D721Med (cell line): ENCODE data around the gene SLC35E2B.

ENCODE experiments used
- DNase-seq: peaks from one replicate; pipeline ENCODE4 v3.0.0; 2011; ENCODE audit warnings: low spot score; ENCODE audit not compliant: insufficient read length
- FAIRE-seq: peaks from 2 replicates; lab custom pipeline; 2011; peaks lifted over from hg19 to GRCh38; lab: Jason Lieb, UNC
- TF ChIP-seq, protein P1 (sequence below): IDR thresholded peaks from 2 replicates; pipeline ENCODE4 v1.5.1; 2012; ENCODE audit warnings: mild to moderate bottlenecking, control low read depth; ENCODE audit not compliant: insufficient read depth; ENCODE audit errors: missing control alignments

SLC35E2B gene

DNA sequence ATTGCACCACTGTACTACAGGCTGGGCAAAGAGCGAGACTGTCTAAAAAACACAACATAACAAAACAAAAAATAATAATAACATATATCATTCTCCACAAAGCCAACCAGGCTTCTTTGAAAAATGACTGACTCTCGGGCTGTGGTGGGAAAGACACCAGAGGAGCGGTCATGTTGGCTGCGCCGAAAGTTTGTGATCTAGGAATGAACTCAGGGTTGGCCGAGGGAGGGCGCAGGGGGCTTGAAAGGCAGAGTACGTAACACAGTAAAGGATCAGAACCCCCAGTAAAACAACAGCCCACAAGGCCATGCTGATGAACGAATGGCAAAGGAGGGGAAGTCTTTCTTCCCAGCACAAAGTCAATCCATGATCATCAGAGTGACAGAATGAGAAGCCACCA lies 4.7 kb downstream of the SLC35E2B start:
- FAIRE-seq (no peak), DNase-seq (no peak)
- TF ChIP-seq, protein P1, sequence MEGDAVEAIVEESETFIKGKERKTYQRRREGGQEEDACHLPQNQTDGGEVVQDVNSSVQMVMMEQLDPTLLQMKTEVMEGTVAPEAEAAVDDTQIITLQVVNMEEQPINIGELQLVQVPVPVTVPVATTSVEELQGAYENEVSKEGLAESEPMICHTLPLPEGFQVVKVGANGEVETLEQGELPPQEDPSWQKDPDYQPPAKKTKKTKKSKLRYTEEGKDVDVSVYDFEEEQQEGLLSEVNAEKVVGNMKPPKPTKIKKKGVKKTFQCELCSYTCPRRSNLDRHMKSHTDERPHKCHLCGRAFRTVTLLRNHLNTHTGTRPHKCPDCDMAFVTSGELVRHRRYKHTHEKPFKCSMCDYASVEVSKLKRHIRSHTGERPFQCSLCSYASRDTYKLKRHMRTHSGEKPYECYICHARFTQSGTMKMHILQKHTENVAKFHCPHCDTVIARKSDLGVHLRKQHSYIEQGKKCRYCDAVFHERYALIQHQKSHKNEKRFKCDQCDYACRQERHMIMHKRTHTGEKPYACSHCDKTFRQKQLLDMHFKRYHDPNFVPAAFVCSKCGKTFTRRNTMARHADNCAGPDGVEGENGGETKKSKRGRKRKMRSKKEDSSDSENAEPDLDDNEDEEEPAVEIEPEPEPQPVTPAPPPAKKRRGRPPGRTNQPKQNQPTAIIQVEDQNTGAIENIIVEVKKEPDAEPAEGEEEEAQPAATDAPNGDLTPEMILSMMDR, result no peak

DNA sequence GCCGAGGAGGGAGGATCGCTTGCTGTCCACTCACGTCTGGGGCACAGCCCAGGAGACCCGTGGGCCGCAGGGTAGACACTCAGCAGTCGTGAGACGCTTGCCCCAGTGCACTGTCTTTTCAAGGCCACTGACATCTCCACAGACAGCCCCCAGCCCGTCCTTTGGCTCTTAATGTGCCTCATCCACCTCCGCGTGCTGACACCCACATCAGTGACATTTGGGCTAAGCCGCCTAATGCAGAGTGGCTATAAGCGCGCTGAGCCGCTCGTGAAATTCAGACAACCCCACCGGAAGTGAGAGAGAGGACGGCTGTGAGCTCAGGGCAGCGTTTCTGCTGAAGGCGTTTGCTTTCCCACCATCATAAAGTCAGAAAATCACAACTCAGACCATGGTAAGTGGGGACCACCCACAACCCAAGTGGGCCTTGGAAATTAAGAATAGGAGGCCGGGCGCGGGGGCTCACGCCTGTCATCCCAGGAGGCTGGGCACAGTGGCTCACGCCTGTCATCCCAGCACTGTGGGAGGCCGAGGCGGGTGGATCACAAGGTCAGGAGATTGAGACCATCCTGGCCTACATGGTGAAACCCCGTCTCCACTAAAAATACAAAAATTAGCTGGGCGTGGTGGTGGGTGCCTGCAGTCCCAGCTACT lies 8.4 kb downstream of the SLC35E2B start:
- no peak for FAIRE-seq
- TF ChIP-seq, protein P1, result no peak
- DNase-seq, result no peak

DNA sequence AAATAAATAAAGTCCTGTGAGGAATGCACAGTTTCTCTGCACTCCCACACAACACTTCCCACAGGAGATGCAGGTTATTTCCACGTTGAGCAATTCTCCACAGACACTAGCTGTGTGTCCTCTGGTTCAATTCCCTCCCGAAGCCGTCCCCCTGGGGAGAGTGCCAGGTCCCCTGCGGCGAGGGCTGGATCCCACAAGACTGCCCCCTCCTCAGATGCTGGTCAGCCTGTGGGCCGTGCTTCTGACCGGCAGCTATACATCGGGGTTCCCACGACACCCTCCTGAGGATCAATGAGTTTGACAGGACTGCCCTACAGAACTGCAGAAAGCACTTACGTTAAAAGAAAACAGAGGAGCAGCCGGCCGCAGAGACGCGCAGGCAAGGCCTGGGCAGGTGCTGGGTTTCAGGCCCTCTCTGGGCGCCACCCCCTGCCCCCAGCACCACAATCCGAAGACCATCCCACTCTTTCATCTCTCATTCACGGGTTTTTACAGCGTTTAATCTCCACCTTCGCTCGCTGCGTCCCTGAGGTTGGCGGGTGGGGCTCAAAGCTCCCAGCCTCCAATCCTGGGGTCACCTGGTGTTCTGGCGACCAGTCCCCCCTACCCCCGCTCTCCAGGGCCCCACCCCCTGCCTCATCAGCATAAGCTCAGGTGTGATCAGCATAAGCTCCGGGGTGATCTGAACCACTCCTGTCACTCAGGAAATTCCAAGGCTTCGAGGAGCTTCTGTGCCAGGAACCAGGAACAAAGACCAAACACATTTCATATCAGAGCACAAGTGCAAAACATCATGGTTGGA lies 9.3 kb downstream of the SLC35E2B start:
- TF ChIP-seq, protein P1, result no peak
- FAIRE-seq (no peak), DNase-seq (no peak)

DNA sequence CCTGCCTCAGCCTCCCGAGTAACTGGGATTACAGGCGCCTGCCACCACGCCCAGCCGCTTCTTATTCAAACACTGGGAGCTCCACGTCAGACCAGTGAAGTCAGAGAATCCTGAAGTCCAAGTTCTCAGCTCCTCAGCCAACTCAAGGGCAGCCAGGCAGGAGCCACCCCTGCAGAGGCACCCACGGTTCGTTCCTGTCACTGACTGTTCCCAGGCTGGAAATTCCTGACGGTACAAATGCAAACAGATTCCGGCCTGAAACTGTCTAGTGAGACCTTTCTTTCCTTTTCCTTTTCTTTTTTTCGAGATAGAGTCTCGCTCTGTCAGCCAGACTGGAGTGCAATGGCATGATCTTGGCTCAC lies 11.7 kb downstream of the SLC35E2B start:
- TF ChIP-seq, protein P1, result no peak
- FAIRE-seq (no peak), DNase-seq (no peak)

DNA sequence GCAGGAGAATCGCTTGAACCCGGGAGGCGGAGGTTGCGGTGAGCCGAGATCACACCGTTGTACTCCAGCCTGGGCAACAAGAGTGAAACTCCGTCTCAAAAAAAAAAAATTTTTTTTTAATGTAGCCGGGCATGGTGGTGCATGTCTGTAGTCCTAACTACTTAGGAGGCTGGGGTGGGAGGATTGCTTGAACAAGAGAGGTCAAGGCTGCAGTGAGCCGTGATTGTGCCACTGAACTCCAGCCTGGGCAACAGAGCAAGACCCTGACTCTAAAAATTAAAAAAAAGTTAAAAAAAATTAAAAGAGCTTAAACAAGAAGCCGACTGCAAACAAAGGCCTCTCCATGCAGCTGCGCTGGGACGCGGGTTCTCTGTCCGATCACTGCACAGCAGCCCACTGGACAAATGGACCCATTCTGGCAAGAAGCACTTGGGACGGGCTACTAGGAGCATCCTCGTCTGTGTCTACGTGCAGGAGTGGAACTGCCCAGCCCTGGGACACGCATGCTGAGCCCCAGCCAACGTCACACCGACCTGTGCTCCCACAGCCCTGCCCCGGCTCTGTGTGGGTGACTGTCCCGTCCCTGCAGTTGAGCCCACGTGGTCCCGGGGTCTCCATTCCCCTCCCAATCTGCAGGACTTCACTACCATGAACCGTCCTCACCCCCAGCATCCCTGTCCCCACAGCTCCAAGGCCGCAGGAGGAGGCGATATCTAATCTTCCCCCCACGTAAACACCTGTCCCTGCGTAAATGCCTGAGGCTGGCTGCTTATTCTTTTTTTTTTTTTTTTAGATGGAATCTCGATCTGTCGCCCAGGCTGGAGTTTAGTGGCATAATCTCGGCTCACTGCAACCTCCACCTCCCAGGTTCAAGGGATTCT lies 12.3 kb downstream of the SLC35E2B start:
- DNase-seq, result no peak
- FAIRE-seq, result no peak
- TF ChIP-seq, protein P1, result no peak

DNA sequence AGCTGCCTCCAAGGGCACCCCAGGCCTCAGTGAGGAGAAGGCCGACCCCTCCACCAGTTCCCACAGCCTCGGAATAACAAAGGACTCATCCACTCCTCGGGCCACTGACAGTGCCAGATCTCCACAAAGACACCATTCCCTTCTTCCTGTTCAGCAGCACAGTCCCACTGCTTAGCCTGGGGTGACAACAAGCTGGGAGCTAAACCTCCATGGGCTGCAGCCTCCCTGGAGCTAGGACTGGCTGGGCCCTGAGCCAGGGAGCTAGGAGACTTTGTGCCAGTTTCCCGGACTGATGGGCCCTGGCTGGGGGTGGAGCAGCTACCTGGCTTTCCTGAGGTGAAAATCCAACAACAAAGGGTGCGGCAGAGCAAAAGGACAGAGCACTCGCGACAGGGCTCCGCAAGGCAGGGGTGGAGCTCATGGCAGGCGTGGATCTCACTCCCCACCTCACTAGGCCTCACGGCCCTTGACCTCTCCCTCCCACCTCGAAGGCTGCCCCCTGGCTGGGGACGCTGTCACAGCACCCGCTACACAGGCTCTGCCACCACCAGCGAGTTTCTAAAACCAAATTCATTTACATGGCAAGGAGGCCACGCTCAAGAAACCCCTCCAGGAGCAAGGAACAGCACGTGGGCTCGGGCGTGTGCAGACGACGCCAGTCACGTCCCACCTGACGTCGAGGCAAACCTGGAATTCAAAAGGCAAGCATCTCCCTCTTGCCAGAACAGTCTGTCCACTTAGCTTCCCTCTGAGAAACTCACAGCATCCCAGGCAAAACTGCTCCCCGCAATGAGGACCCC lies 13.8 kb downstream of the SLC35E2B start:
- FAIRE-seq, result no peak
- TF ChIP-seq, protein P1, result no peak
- DNase-seq, result no peak
